GM21447 (cell line): ENCODE results near the gene TMEM139.

ENCODE experiments used
- ATAC-seq: cut with Tn5 transposase; IDR thresholded peaks from one replicate; pipeline ENCODE4 v1.9.1; 2021; ENCODE audit not compliant: unreplicated experiment

The TMEM139 gene

GRCh38 chr7:143284591-143285469 is at the start of gene TMEM139:
TSS of gene TMEM139 (plus strand) at chr7:143284958. CDS start at chr7:143285958, 1,000 bp downstream.
- no peak for ATAC-seq

- no peak for ATAC-seq
Observed at GRCh38 chr7:143235561-143235960, 49.2 kb upstream of the TMEM139 start.

- ATAC-seq = no peak
Observed at GRCh38 chr7:143236408-143236990, 48.3 kb upstream of the TMEM139 start.

- no peak for ATAC-seq
Observed at GRCh38 chr7:143237366-143237765, 47.4 kb upstream of the TMEM139 start.

GRCh38 chr7:143238289-143238980 is 46.3 kb upstream of the TMEM139 start:
- ATAC-seq = no peak

- no peak for ATAC-seq
Observed at GRCh38 chr7:143239813-143240212, 44.9 kb upstream of the TMEM139 start.

- peak; percentile 90 for ATAC-seq
Observed at GRCh38 chr7:143240291-143241168, 44.2 kb upstream of the TMEM139 start.

- no peak for ATAC-seq
Observed at GRCh38 chr7:143242306-143242705, 42.5 kb upstream of the TMEM139 start.

- no peak for ATAC-seq
Observed at GRCh38 chr7:143243111-143243510, 41.6 kb upstream of the TMEM139 start.

- ATAC-seq = no peak
Observed at GRCh38 chr7:143243614-143244013, 41.1 kb upstream of the TMEM139 start.

- ATAC-seq = no peak
Observed at GRCh38 chr7:143244321-143244720, 40.4 kb upstream of the TMEM139 start.

- ATAC-seq = no peak
Observed at GRCh38 chr7:143245123-143245522, 39.6 kb upstream of the TMEM139 start.

- no peak for ATAC-seq
Observed at GRCh38 chr7:143247372-143247771, 37.4 kb upstream of the TMEM139 start.

- no peak for ATAC-seq
Observed at GRCh38 chr7:143248761-143249354, 35.9 kb upstream of the TMEM139 start.

- no peak for ATAC-seq
Observed at GRCh38 chr7:143250199-143250598, 34.6 kb upstream of the TMEM139 start.

- no peak for ATAC-seq
Observed at GRCh38 chr7:143250822-143251221, 33.9 kb upstream of the TMEM139 start.

- ATAC-seq = no peak
Observed at GRCh38 chr7:143252006-143252405, 32.8 kb upstream of the TMEM139 start.

- ATAC-seq = no peak
Observed at GRCh38 chr7:143255564-143255963, 29.2 kb upstream of the TMEM139 start.

GRCh38 chr7:143256325-143256724 is 28.4 kb upstream of the TMEM139 start:
- peak; percentile 18 for ATAC-seq

- peak; percentile 79 for ATAC-seq
Observed at GRCh38 chr7:143256932-143257331, 27.8 kb upstream of the TMEM139 start.
